Trophoblast cell (in vitro differentiated cells and primary cell): ENCODE data around the gene ACSL5.
A peak's percentile ranks its signal among the peaks of the same experiment; 100 is the strongest.

Source experiments
- DNase-seq, 2 donors: peaks; one replicate each; pipeline ENCODE4 v3.0.0-alpha.2; 2016
- H2AFZ ChIP-seq: 2 replicates; pipeline ENCODE4 v1.6.1; 2013; ENCODE audit warnings: low read length, moderate library complexity, mild to moderate bottlenecking; ENCODE audit not compliant: insufficient read depth, poor library complexity
- H2AK5ac ChIP-seq: 2 replicates; pipeline ENCODE4 v1.6.1; 2013; ENCODE audit warnings: mild to moderate bottlenecking, low read length
- H2BK120ac ChIP-seq: 2 replicates; pipeline ENCODE4 v1.6.1; 2013; ENCODE audit warnings: low read length, mild to moderate bottlenecking, moderate library complexity; ENCODE audit not compliant: insufficient read depth, poor library complexity
- H2BK12ac ChIP-seq: 2 replicates; pipeline ENCODE4 v1.6.1; 2013; ENCODE audit warnings: mild to moderate bottlenecking, low read length, moderate library complexity
- H2BK5ac ChIP-seq: 2 replicates; pipeline ENCODE4 v1.6.1; 2013; ENCODE audit warnings: low read length, low read depth, moderate library complexity, mild to moderate bottlenecking; ENCODE audit not compliant: poor library complexity
- H3K14ac ChIP-seq: 2 replicates; pipeline ENCODE4 v1.6.1; 2013; ENCODE audit warnings: mild to moderate bottlenecking, low read length
- H3K18ac ChIP-seq: 2 replicates; pipeline ENCODE4 v1.6.1; 2013; ENCODE audit warnings: mild to moderate bottlenecking, low read length
- H3K23ac ChIP-seq: 2 replicates; pipeline ENCODE4 v1.6.1; 2013; ENCODE audit warnings: low read length
- H3K27ac ChIP-seq: 2 replicates; pipeline ENCODE4 v1.5.1; 2013; ENCODE audit warnings: low read depth, mild to moderate bottlenecking, inconsistent platforms, low read length, moderate library complexity
- H3K27me3 ChIP-seq: 2 replicates; pipeline ENCODE4 v1.6.1; 2013; ENCODE audit warnings: inconsistent platforms, mild to moderate bottlenecking, low read length, moderate library complexity; ENCODE audit not compliant: insufficient read depth
- H3K36me3 ChIP-seq, 2 experiments: 1 replicate in 1 of 2; 2 replicates in 1 of 2; pipeline ENCODE4 v1.6.1; 2013; ENCODE audit warnings: low read length in 2 of 2, mild to moderate bottlenecking in 2 of 2, moderate library complexity in 1 of 2; ENCODE audit not compliant: insufficient read depth in 2 of 2, control insufficient read depth in 1 of 2
- H3K4ac ChIP-seq: 2 replicates; pipeline ENCODE4 v1.6.1; 2013; ENCODE audit warnings: low read depth, mild to moderate bottlenecking, low read length, moderate library complexity
- H3K4me1 ChIP-seq, 2 experiments: 1 replicate in 1 of 2; 2 replicates in 1 of 2; pipeline ENCODE4 v1.6.1; 2013; ENCODE audit warnings: low read length in 2 of 2, mild to moderate bottlenecking in 2 of 2, moderate library complexity in 1 of 2; ENCODE audit not compliant: insufficient read depth in 2 of 2, control insufficient read depth in 1 of 2
- H3K4me2 ChIP-seq: 2 replicates; pipeline ENCODE4 v1.6.1; 2013; ENCODE audit warnings: inconsistent platforms, mild to moderate bottlenecking, low read length, moderate library complexity
- H3K4me3 ChIP-seq: 2 replicates; pipeline ENCODE4 v1.5.1; 2013; ENCODE audit warnings: mild to moderate bottlenecking, low read depth, low read length, inconsistent platforms
- H3K79me1 ChIP-seq: one replicate; pipeline ENCODE4 v1.6.1; 2013; ENCODE audit warnings: low read length
- H3K79me2 ChIP-seq: 2 replicates; pipeline ENCODE4 v1.6.1; 2013; ENCODE audit warnings: low read length, mild to moderate bottlenecking; ENCODE audit not compliant: control insufficient read depth, insufficient read depth, poor library complexity
- H3K9ac ChIP-seq: 2 replicates; pipeline ENCODE4 v1.6.1; 2013; ENCODE audit warnings: mild to moderate bottlenecking, low read length
- H3K9me3 ChIP-seq: 2 replicates; pipeline ENCODE4 v1.6.1; 2013; ENCODE audit warnings: low read depth, mild to moderate bottlenecking, control low read depth, inconsistent platforms, low read length; ENCODE audit not compliant: insufficient read depth
- H4K12ac ChIP-seq: 2 replicates; pipeline ENCODE4 v1.6.1; 2013; ENCODE audit warnings: low read depth, mild to moderate bottlenecking, low read length, moderate library complexity
- H4K8ac ChIP-seq: 2 replicates; pipeline ENCODE4 v1.6.1; 2013; ENCODE audit warnings: low read depth, mild to moderate bottlenecking, low read length, moderate library complexity
- H4K91ac ChIP-seq: one replicate; pipeline ENCODE4 v1.6.1; 2013; ENCODE audit warnings: low read depth, mild to moderate bottlenecking, low read length, moderate library complexity
- WGBS: extraction: QIAGEN DNeasy Blood & Tissue Kit; methylation state at CpG from one replicate; pipeline ENCODE4 v1.1.7; 2013; ENCODE audit warnings: missing lambda C conversion rate; ENCODE audit not compliant: insufficient read length, insufficient coverage; ENCODE audit errors: extremely low coverage; 5-methylcytosine and 5-hydroxymethylcytosine counted together

Gene ACSL5

DNA sequence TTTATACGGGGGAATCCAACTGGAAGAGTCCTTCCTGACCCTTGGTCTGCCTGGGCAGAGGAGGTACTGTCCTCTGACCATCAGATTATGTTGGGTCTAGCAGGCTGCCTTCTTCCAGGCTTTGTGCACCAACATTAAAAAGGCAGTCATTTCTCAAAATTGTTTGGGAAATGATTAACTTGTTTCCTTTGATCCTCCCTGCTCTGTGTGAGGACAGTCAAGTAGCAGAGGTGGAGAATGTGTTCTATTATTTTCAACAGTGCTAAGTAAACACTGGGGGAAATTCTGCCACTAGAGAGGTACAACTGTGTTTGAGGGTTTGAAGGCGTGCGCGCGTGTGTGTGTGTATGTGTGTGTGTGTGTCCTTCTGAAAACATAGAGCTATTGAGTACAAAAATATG is 20.6 kb downstream of the ACSL5 start:
- no peak overlapping the region for H2BK5ac ChIP-seq
- WGBS, result no CpG with 5 or more reads among the region's 5 CpGs
- no peak overlapping the region for H4K12ac ChIP-seq
- H3K36me3 ChIP-seq, result no peaks in the 10 kb centered on the region
- H2AK5ac ChIP-seq, result no peak overlapping the region
- no peak overlapping the region for H3K27ac ChIP-seq
- H3K79me1 ChIP-seq, result peaks cover 3% of the 10 kb centered on the region
- peaks cover 2 to 4% of the 10 kb centered on the region in 2 experiments for H3K4me1 ChIP-seq
- no peak overlapping the region for H2BK120ac ChIP-seq
- H3K4me2 ChIP-seq, result no peak overlapping the region
- no peak overlapping the region for H3K9ac ChIP-seq
- H3K4me3 ChIP-seq, result no peak overlapping the region
- H4K8ac ChIP-seq, result no peak overlapping the region
- no peak overlapping the region for H2BK12ac ChIP-seq
- H3K9me3 ChIP-seq, result no peaks in the 10 kb centered on the region
- H3K23ac ChIP-seq, result no peak overlapping the region
- no peak overlapping the region for H3K14ac ChIP-seq
- H3K4ac ChIP-seq, result no peak overlapping the region
- no peak overlapping the region for H3K18ac ChIP-seq
- no peak overlapping the region for H4K91ac ChIP-seq
- no peak for DNase-seq
- no peak overlapping the region for H2AFZ ChIP-seq
- H3K27me3 ChIP-seq, result no peaks in the 10 kb centered on the region
- H3K79me2 ChIP-seq, result no peaks in the 10 kb centered on the region

DNA sequence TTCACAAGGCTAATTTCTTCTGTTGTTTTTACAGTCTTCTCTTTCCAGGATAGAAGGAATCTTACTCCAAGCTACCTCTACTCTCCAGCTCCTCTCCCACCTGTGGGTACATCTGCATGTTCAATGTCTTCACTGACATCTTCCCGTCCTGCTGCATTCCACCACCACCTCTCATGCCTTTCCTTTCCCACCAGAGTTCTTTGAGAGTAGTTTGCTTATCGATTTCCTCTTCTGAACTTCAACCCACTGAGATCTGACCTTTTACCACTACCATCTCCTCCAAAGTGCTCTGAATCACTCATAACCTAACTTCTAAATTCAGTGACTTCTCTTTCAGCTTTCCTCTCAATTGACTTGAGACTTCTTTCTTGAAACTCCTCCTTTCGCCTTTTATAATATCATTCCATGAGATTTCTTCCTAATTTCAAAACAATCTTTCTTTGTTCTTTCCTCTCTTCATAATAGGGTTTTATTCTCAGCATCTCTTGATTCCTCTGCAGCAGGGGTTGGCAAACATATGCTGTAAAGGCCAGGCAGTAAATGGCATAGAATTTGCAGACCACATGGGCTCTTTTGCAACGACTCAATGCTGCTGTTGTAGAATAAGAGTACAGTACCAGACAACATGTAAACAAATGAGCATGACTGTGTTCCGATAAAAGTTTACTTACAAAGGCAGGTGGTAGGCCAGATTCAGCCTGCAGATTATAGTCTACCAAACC is 22.1 kb downstream of the ACSL5 start:
- H3K4ac ChIP-seq, result no peak overlapping the region
- H3K9ac ChIP-seq, result no peak overlapping the region
- no peaks in the 10 kb centered on the region for H3K36me3 ChIP-seq
- no peaks in the 10 kb centered on the region for H3K27me3 ChIP-seq
- no peaks in the 10 kb centered on the region for H3K79me1 ChIP-seq
- peaks cover 0 to 2% of the 10 kb centered on the region in 2 experiments for H3K4me1 ChIP-seq
- H2AK5ac ChIP-seq, result no peak overlapping the region
- no peak overlapping the region for H3K23ac ChIP-seq
- no peak overlapping the region for H4K12ac ChIP-seq
- no peak overlapping the region for H4K8ac ChIP-seq
- H3K14ac ChIP-seq, result no peak overlapping the region
- no peak overlapping the region for H3K27ac ChIP-seq
- no peak overlapping the region for H2BK12ac ChIP-seq
- no peak overlapping the region for H2AFZ ChIP-seq
- no peak overlapping the region for H4K91ac ChIP-seq
- no peaks in the 10 kb centered on the region for H3K79me2 ChIP-seq
- no peaks in the 10 kb centered on the region for H3K9me3 ChIP-seq
- no peak overlapping the region for H2BK120ac ChIP-seq
- H3K4me3 ChIP-seq, result no peak overlapping the region
- H3K18ac ChIP-seq, result no peak overlapping the region
- WGBS, result 100% methylated on average over 1 of the region's 5 CpGs
- H3K4me2 ChIP-seq, result no peak overlapping the region
- H2BK5ac ChIP-seq, result no peak overlapping the region
- peak; percentile 42 to 76 for DNase-seq

DNA sequence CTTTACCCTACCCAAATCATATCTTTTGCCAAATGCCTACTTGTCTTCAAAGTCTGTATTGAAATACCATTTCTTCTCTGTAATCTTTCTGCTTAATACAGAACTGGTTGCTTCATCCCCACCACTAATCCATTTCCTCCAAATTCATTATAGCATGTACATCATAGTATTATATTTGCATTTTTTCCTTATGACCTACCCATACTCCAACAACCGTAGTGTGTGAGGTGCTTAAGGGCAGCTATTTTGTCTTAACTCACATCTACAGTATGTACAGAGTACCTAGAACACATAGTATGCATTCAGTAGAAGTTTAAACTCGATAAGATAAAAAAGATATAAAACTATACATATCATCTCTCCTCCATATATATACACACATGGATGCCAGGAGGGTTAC is 23.7 kb downstream of the ACSL5 start:
- DNase-seq, result peak; percentile 51 to 80
- no peaks in the 10 kb centered on the region for H3K79me1 ChIP-seq
- H3K36me3 ChIP-seq, result no peaks in the 10 kb centered on the region
- H4K8ac ChIP-seq, result no peak overlapping the region
- no peaks in the 10 kb centered on the region for H3K27me3 ChIP-seq
- no peaks in the 10 kb centered on the region for H3K9me3 ChIP-seq
- no peak overlapping the region for H2AK5ac ChIP-seq
- no peaks in the 10 kb centered on the region for H3K79me2 ChIP-seq
- no peak overlapping the region for H3K18ac ChIP-seq
- H3K4ac ChIP-seq, result no peak overlapping the region
- no peak overlapping the region for H3K9ac ChIP-seq
- no peak overlapping the region for H3K4me2 ChIP-seq
- H2BK5ac ChIP-seq, result no peak overlapping the region
- H2BK120ac ChIP-seq, result no peak overlapping the region
- no peak overlapping the region for H4K12ac ChIP-seq
- no CpG with 5 or more reads among the region's 2 CpGs for WGBS
- H3K23ac ChIP-seq, result no peak overlapping the region
- H2BK12ac ChIP-seq, result no peak overlapping the region
- no peak overlapping the region for H3K14ac ChIP-seq
- H3K4me1 ChIP-seq, result peaks cover 0 to 2% of the 10 kb centered on the region in 2 experiments
- no peak overlapping the region for H3K4me3 ChIP-seq
- H3K27ac ChIP-seq, result no peak overlapping the region
- no peak overlapping the region for H2AFZ ChIP-seq
- no peak overlapping the region for H4K91ac ChIP-seq

DNA sequence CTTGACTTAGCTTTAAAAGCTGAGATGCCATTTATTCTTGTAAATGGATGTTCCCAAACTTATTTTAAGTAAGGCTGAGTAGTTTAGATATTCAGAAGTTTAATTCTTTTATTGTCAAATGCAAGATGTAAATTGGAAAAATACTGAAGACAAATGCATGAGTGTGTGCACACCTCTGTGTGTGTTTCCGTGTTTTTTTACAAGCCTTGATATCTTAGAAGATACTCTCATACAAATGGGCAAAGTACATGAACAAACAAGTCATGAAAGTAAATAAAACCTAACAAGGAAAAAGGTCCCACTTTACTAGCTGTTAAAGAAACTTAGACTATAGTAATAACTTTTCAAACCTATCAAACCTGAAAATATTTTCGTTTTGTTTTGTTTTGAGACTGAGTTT is 29.0 kb downstream of the ACSL5 start:
- Histone ChIP-seq H3K4me1 (no peaks in the 10 kb centered on the region), H3K18ac (no peak overlapping the region), H3K4me2 (no peak overlapping the region), H3K79me1 (no peaks in the 10 kb centered on the region), H3K9ac (no peak overlapping the region), H3K14ac (no peak overlapping the region), H3K4ac (no peak overlapping the region), H2BK12ac (no peak overlapping the region), H3K27ac (no peak overlapping the region), H3K9me3 (no peaks in the 10 kb centered on the region), H4K91ac (no peak overlapping the region), H3K4me3 (no peak overlapping the region), H2BK120ac (no peak overlapping the region), H3K27me3 (no peaks in the 10 kb centered on the region), H3K23ac (no peak overlapping the region), H4K8ac (no peak overlapping the region), H2BK5ac (no peak overlapping the region), H3K79me2 (no peaks in the 10 kb centered on the region), H3K36me3 (no peaks in the 10 kb centered on the region), H2AFZ (no peak overlapping the region), H4K12ac (no peak overlapping the region), H2AK5ac (no peak overlapping the region)
- no CpG with 5 or more reads among the region's 2 CpGs for WGBS
- no peak for DNase-seq
